K562 (cell line): ENCODE measurements around the gene ZFYVE27. TPM values are rescaled to one million over a fixed set of nuclear protein-coding genes. Genes with fewer than 3 reads are reported as not detected.

Experiments
- CREBBP ChIP-seq: IDR thresholded peaks from one replicate; pipeline ENCODE4 v1.6.1; 2012; ENCODE audit warnings: low read depth, mild to moderate bottlenecking, control low read depth, inconsistent platforms, low read length
- ETS2 ChIP-seq: IDR thresholded peaks from 2 replicates; pipeline ENCODE4 v1.6.1; 2016; ENCODE audit warnings: borderline replicate concordance, missing genetic modification characterization, mild to moderate bottlenecking, moderate library complexity, missing compliant biosample characterization; ENCODE audit not compliant: poor library complexity, severe bottlenecking
- GABPB1 ChIP-seq: sonication (generic); formaldehyde crosslinking; IDR thresholded peaks from 2 replicates; pipeline ENCODE4 v1.8.0; 2022; ENCODE audit warnings: mild to moderate bottlenecking, missing genetic modification reagents
- GTF2F1 ChIP-seq: IDR thresholded peaks from 2 replicates; pipeline ENCODE4 v1.6.1; 2011; ENCODE audit warnings: low read depth, low read length, improper control_type of control experiment
- HDAC2 ChIP-seq: fragments of 450-650 bp; IDR thresholded peaks from 2 replicates; pipeline ENCODE4 v1.6.1; 2016; ENCODE audit warnings: mild to moderate bottlenecking
- HNRNPL ChIP-seq: fragments of 200-400 bp; formaldehyde crosslinking; IDR thresholded peaks from 2 replicates; pipeline ENCODE4 v1.6.1; 2017; ENCODE audit warnings: low read depth, mild to moderate bottlenecking, low read length
- IFI16 ChIP-seq: fragments of 250-450 bp; sonication (Bioruptor Pico); IDR thresholded peaks from 2 replicates; pipeline ENCODE4 v2.1.2; 2022; ENCODE audit warnings: mild to moderate bottlenecking, inconsistent platforms
- MTA3 ChIP-seq: fragments of 450-650 bp; formaldehyde crosslinking; IDR thresholded peaks from 2 replicates; pipeline ENCODE4 v1.6.1; 2017; ENCODE audit warnings: mild to moderate bottlenecking, borderline replicate concordance
- NCOA6 ChIP-seq: fragments of 450-650 bp; IDR thresholded peaks from 2 replicates; pipeline ENCODE4 v1.6.1; 2017; ENCODE audit warnings: mild to moderate bottlenecking
- NELFE ChIP-seq: IDR thresholded peaks from 2 replicates; pipeline ENCODE4 v1.6.1; 2011; ENCODE audit warnings: mild to moderate bottlenecking; ENCODE audit not compliant: insufficient read depth, insufficient read length
- POLR2G ChIP-seq: fragments of 200-400 bp; formaldehyde crosslinking; IDR thresholded peaks from 2 replicates; pipeline ENCODE4 v1.6.1; 2017; ENCODE audit warnings: low read depth, mild to moderate bottlenecking, antibody characterized with exemption, low read length, moderate library complexity
- PTBP1 ChIP-seq: fragments of 200-400 bp; formaldehyde crosslinking; IDR thresholded peaks from 2 replicates; pipeline ENCODE4 v1.6.1; 2017; ENCODE audit warnings: low read depth, low read length
- SUPT5H ChIP-seq: fragments of 450-650 bp; IDR thresholded peaks from 2 replicates; pipeline ENCODE4 v1.6.1; 2016
- ZNF24 ChIP-seq: fragments of 450-650 bp; IDR thresholded peaks from 2 replicates; pipeline ENCODE4 v1.6.1; 2016
- ZNF253 ChIP-seq: fragments of 250-450 bp; sonication (Bioruptor Pico); conservative IDR thresholded peaks from 2 replicates; pipeline ENCODE4 v1.6.1; 2021; ENCODE audit warnings: mild to moderate bottlenecking
- ZNF41 ChIP-seq: fragments of 250-450 bp; sonication (Bioruptor Pico); conservative IDR thresholded peaks from 2 replicates; pipeline ENCODE4 v1.4.0; 2020; ENCODE audit warnings: mild to moderate bottlenecking
- polyA plus RNA-seq, 8 experiments: library from polyadenylated mRNA; depleted of rRNA in 4 of 8; stranded (reverse) in 5 of 8; unstranded in 3 of 8; fragments of >200 nt; fragmentation: Nextera tagmentation in 2 of 8; fragmentation: Illumina TruSeq in 1 of 8; extraction: Ambion mirVana in 2 of 8; extraction: Trizol in 1 of 8; gene quantifications; 2 replicates each; pipeline versions ENCODE4 v1.2.1 to v1.2.3, GENCODE V29; 2011 to 2014; ENCODE audit warnings: inconsistent platforms in 1 of 8, missing spikeins in 1 of 8
- total RNA-seq, 7 experiments: library from RNA; depleted of rRNA in 6 of 7; stranded (reverse); fragments of >200 nt in 6 of 7; fragmentation: Illumina TruSeq in 2 of 7; extraction: Trizol in 2 of 7; gene quantifications; 2 replicates each; pipeline versions ENCODE4 v1.2.1 to v1.2.3, GENCODE V29; 2011 to 2021; ENCODE audit warnings: low replicate concordance in 1 of 7
- TF ChIP-seq, protein P1 (sequence below), 2 experiments: fragments of 250-450 bp in 1 of 2; fragments of 450-650 bp in 1 of 2; sonication (Bioruptor Pico) in 1 of 2; IDR thresholded peaks; 2 replicates each; pipeline versions ENCODE4 v1.6.1 to v1.8.0; 2016 to 2021; ENCODE audit warnings: mild to moderate bottlenecking in 2 of 2, moderate library complexity in 2 of 2, missing compliant biosample characterization in 1 of 2, missing genetic modification characterization in 1 of 2
- TF ChIP-seq, protein P2 (sequence below): sonication (generic); formaldehyde crosslinking; IDR thresholded peaks from 2 replicates; pipeline ENCODE4 v1.8.0; 2022; ENCODE audit warnings: missing genetic modification reagents, mild to moderate bottlenecking, borderline replicate concordance
- TF ChIP-seq, protein P3 (sequence below): IDR thresholded peaks from 2 replicates; pipeline ENCODE4 v1.6.1; 2016; ENCODE audit warnings: missing genetic modification characterization, missing compliant biosample characterization

ZFYVE27 gene
- total and polyA plus RNA-seq, 9 of the 15 experiments (the other 6 are each of a cell fraction or from before 2014, with no cell fraction given) = 0.81 to 21.9 (median 15.3) TPM

DNA sequence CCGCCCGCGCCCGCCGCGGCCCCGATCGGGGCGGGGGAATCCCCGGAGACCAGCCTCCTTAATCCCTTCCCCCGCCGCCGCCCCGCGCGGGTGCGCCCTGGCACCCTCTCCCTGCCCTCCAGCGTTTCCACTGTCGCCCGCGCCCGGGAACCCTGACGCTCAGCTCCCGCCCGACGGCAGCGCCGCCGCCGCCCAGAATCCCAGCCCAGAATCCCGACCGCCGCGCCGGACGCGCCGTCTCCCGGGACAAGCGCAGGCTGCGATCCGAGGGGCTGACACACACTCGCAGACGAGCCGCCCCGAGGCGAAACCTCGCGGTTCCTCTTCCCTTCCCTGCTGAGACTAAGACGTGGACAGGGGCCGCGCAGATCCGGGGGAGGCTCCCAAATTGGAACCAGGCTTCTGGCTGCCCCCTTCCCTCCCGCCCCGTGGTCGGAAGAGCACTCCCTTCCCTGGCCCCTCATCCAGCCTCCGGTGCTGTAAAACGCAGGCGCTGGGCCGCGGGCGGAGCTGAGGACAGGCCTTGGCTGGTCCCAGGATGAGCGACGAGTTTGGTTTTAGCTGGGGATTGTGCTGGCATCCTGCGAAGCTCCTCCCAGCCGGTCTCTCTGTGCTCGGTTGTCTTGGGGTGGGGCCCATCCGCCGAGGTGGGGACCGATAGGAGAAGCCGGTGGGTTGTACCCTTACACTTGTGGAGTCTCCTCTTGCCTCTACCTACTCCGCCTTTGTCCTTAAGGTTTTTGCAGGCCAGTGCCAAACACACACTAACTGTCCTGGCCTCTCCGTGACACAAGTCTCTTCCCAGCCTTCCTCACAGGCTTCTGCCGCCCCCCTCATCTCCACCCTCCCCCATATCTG lies 22.3 kb upstream of the ZFYVE27 start (continued):
- TF ChIP-seq, protein P1, sequence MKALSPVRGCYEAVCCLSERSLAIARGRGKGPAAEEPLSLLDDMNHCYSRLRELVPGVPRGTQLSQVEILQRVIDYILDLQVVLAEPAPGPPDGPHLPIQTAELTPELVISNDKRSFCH (CRISPR knock-in tag; IDR thresholded peaks at IDR 0.05) = no peak
- TF ChIP-seq, protein P1 (tag; IDR thresholded peaks at IDR 0.05) = 0 out of 2 replicates have a peak, but pooled peaks have one; percentile 10
- TF ChIP-seq HNRNPL (peak; percentile 12; the same call in 1 of the 2 replicates), ETS2 (tag) (no peak), NELFE (no peak), NCOA6 (peak; percentile 56; the same call in 1 of the 2 replicates), HDAC2 (no peak), SUPT5H (no peak), ZNF41 (CRISPR knock-in tag) (no peak), IFI16 (CRISPR knock-in tag) (no peak), GABPB1 (0 out of 2 replicates have a peak, but pooled peaks have one; percentile 20), POLR2G (peak; percentile 6; the same call in 1 of the 2 replicates), PTBP1 (no peak), ZNF253 (CRISPR knock-in tag) (no peak), GTF2F1 (no peak), ZNF24 (no peak), MTA3 (0 out of 2 replicates have a peak, but pooled peaks have one; percentile 12), CREBBP (no peak)
- TF ChIP-seq, protein P2, sequence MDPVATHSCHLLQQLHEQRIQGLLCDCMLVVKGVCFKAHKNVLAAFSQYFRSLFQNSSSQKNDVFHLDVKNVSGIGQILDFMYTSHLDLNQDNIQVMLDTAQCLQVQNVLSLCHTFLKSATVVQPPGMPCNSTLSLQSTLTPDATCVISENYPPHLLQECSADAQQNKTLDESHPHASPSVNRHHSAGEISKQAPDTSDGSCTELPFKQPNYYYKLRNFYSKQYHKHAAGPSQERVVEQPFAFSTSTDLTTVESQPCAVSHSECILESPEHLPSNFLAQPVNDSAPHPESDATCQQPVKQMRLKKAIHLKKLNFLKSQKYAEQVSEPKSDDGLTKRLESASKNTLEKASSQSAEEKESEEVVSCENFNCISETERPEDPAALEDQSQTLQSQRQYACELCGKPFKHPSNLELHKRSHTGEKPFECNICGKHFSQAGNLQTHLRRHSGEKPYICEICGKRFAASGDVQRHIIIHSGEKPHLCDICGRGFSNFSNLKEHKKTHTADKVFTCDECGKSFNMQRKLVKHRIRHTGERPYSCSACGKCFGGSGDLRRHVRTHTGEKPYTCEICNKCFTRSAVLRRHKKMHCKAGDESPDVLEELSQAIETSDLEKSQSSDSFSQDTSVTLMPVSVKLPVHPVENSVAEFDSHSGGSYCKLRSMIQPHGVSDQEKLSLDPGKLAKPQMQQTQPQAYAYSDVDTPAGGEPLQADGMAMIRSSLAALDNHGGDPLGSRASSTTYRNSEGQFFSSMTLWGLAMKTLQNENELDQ (CRISPR knock-in tag) = no peak
- TF ChIP-seq, protein P3, sequence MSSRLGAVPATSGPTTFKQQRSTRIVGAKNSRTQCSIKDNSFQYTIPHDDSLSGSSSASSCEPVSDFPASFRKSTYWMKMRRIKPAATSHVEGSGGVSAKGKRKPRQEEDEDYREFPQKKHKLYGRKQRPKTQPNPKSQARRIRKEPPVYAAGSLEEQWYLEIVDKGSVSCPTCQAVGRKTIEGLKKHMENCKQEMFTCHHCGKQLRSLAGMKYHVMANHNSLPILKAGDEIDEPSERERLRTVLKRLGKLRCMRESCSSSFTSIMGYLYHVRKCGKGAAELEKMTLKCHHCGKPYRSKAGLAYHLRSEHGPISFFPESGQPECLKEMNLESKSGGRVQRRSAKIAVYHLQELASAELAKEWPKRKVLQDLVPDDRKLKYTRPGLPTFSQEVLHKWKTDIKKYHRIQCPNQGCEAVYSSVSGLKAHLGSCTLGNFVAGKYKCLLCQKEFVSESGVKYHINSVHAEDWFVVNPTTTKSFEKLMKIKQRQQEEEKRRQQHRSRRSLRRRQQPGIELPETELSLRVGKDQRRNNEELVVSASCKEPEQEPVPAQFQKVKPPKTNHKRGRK (tag) = no peak
